ENCODE data around the gene PRR5.

- no peak for TF ChIP-seq POLR2AphosphoS5 (IDR thresholded peaks at IDR 0.05; ENCODE audit: borderline replicate concordance, low read depth, low read length)
- TF ChIP-seq EZH2 (IDR thresholded peaks at IDR 0.05) = no peak
These were observed 57.0 kb downstream of the PRR5 start for GRCh38 chr22:44759001-44759400.
